Measurements from ENCODE around the gene PDE11A.

Gene PDE11A

GRCh38 chr2:177885828-177886466, 186.6 kb downstream of the PDE11A start:
- Histone ChIP-seq H3K79me2 (no peaks in the 10 kb centered on the region), H3K4me1 (peaks cover 36% of the 10 kb centered on the region), H2AFZ (no peak overlapping the region), H3K4me2 (ENCODE audit: low read length) (no peak overlapping the region), H3K27me3 (ENCODE audit: control insufficient read depth, insufficient read depth, low read length) (no peaks in the 10 kb centered on the region), H3K27ac (no peak overlapping the region), H3K9ac (no peak overlapping the region), H3K4me3 (ENCODE audit: low read depth, low read length) (no peak overlapping the region), H3K36me3 (ENCODE audit: control insufficient read depth, insufficient read depth, low read length) (no peaks in the 10 kb centered on the region), H3K9me3 (ENCODE audit: control insufficient read depth, low read length) (no peaks in the 10 kb centered on the region)
- TF ChIP-seq CTCF (IDR thresholded peaks at IDR 0.05): no peak

GRCh38 chr2:177883177-177883576, 189.4 kb downstream of the PDE11A start:
- Histone ChIP-seq H3K4me1 (peaks cover 36% of the 10 kb centered on the region), H3K4me2 (ENCODE audit: low read length) (no peak overlapping the region), H2AFZ (no peak overlapping the region), H3K27ac (no peak overlapping the region), H3K27me3 (ENCODE audit: control insufficient read depth, insufficient read depth, low read length) (no peaks in the 10 kb centered on the region), H3K9ac (no peak overlapping the region), H3K79me2 (peaks cover 3% of the 10 kb centered on the region), H3K9me3 (ENCODE audit: control insufficient read depth, low read length) (no peaks in the 10 kb centered on the region), H3K36me3 (ENCODE audit: control insufficient read depth, insufficient read depth, low read length) (no peaks in the 10 kb centered on the region), H3K4me3 (ENCODE audit: low read depth, low read length) (no peak overlapping the region)
- TF ChIP-seq CTCF (IDR thresholded peaks at IDR 0.05): no peak

- no peak overlapping the region for H3K4me2 ChIP-seq (ENCODE audit: low read length)
- no peak overlapping the region for H2AFZ ChIP-seq
- peaks cover 3% of the 10 kb centered on the region for H3K79me2 ChIP-seq
- no peaks in the 10 kb centered on the region for H3K36me3 ChIP-seq (ENCODE audit: control insufficient read depth, insufficient read depth, low read length)
- no peak overlapping the region for H3K4me3 ChIP-seq (ENCODE audit: low read depth, low read length)
- no peak overlapping the region for H3K27ac ChIP-seq
- no peaks in the 10 kb centered on the region for H3K9me3 ChIP-seq (ENCODE audit: control insufficient read depth, low read length)
- TF ChIP-seq CTCF (IDR thresholded peaks at IDR 0.05): no peak
- peaks cover 36% of the 10 kb centered on the region for H3K4me1 ChIP-seq
- no peak overlapping the region for H3K9ac ChIP-seq
- no peaks in the 10 kb centered on the region for H3K27me3 ChIP-seq (ENCODE audit: control insufficient read depth, insufficient read depth, low read length)
Observed at GRCh38 chr2:177882501-177882900, 190.1 kb downstream of the PDE11A start.

GRCh38 chr2:177881921-177882320, 190.7 kb downstream of the PDE11A start:
- Histone ChIP-seq H3K9ac (no peak overlapping the region), H2AFZ (no peak overlapping the region), H3K79me2 (peaks cover 3% of the 10 kb centered on the region), H3K27me3 (ENCODE audit: control insufficient read depth, insufficient read depth, low read length) (no peaks in the 10 kb centered on the region), H3K27ac (no peak overlapping the region), H3K4me1 (peaks cover 36% of the 10 kb centered on the region), H3K4me2 (ENCODE audit: low read length) (no peak overlapping the region), H3K36me3 (ENCODE audit: control insufficient read depth, insufficient read depth, low read length) (no peaks in the 10 kb centered on the region), H3K9me3 (ENCODE audit: control insufficient read depth, low read length) (no peaks in the 10 kb centered on the region), H3K4me3 (ENCODE audit: low read depth, low read length) (no peak overlapping the region)
- TF ChIP-seq CTCF (IDR thresholded peaks at IDR 0.05): no peak

Data from parathyroid adenoma (tissue), 2 donors.